IMR-90 (cell line): Measurements from ENCODE around the gene MEGF11. TPM values are rescaled to one million over a fixed set of nuclear protein-coding genes. Genes with fewer than 3 reads are reported as not detected.

Experiments
- ATAC-seq: fragments of 200-7000 bp; cut with Tn5 transposase; 2 replicates; pipeline ENCODE4 v1.9.1; 2020; ENCODE audit warnings: low read depth, mild to moderate bottlenecking, moderate library complexity
- BruUV-seq: library from RNA; stranded (reverse); fragments of 400-500 nt; replicated peaks from 2 replicates; lab custom pipeline; 2021; lab: Mats Ljungman, UMichigan
- CTCF ChIA-PET: fragments of 300-600 bp; formaldehyde crosslinking; extraction: SDS; loops from one replicate; lab custom pipeline; 2021; ENCODE audit warnings: antibody characterized with exemption; lab: Yijun Ruan, JAX
- POLR2A ChIA-PET: fragments of 300-600 bp; sonication (Branson Sonifier 250); formaldehyde crosslinking; loops from one replicate; lab custom pipeline; 2022; ENCODE audit warnings: antibody characterized with exemption; ENCODE audit not compliant: unreplicated experiment; lab: Charles Lee
- DNase-seq: peaks from one replicate; pipeline ENCODE4 v3.0.0; 2013
- H2AFZ ChIP-seq: replicated peaks from 2 replicates; pipeline ENCODE3; 2013; ENCODE audit warnings: low read length, mild to moderate bottlenecking; ENCODE audit not compliant: poor library complexity
- H2AK5ac ChIP-seq: 2 replicates; pipeline ENCODE4 v1.6.1; 2013; ENCODE audit warnings: low read depth, low read length, inconsistent platforms
- H2AK9ac ChIP-seq: replicated peaks from 2 replicates; pipeline ENCODE3; 2013; ENCODE audit warnings: mild to moderate bottlenecking, low read depth, low read length, moderate library complexity; ENCODE audit not compliant: poor library complexity
- H2BK120ac ChIP-seq: 2 replicates; pipeline ENCODE4 v1.6.1; 2013; ENCODE audit warnings: low read depth, low read length, inconsistent platforms
- H2BK15ac ChIP-seq: 3 replicates; pipeline ENCODE4 v1.6.1; 2013; ENCODE audit warnings: low read depth, low read length, inconsistent platforms
- H2BK20ac ChIP-seq: 2 replicates; pipeline ENCODE4 v1.6.1; 2013; ENCODE audit warnings: low read depth, mild to moderate bottlenecking, inconsistent platforms, low read length, moderate library complexity
- H2BK5ac ChIP-seq: 2 replicates; pipeline ENCODE4 v1.6.1; 2013; ENCODE audit warnings: mild to moderate bottlenecking, low read depth, low read length, inconsistent platforms; ENCODE audit not compliant: poor library complexity, severe bottlenecking
- H3K14ac ChIP-seq: replicated peaks from 2 replicates; pipeline ENCODE4 v1.6.1; 2013; ENCODE audit warnings: low read depth, low read length, inconsistent platforms
- H3K18ac ChIP-seq: 2 replicates; pipeline ENCODE4 v1.6.1; 2013; ENCODE audit warnings: low read depth, low read length, control low read depth
- H3K23ac ChIP-seq: 2 replicates; pipeline ENCODE4 v1.6.1; 2013; ENCODE audit warnings: low read depth, low read length, inconsistent platforms
- H3K27ac ChIP-seq: 2 replicates; pipeline ENCODE4 v1.5.1; 2013; ENCODE audit warnings: mild to moderate bottlenecking, control low read depth, low read length; ENCODE audit not compliant: insufficient read depth
- H3K27me3 ChIP-seq: 2 replicates; pipeline ENCODE4 v1.6.1; 2013; ENCODE audit warnings: low read length; ENCODE audit not compliant: control insufficient read depth, insufficient read depth
- H3K36me3 ChIP-seq: 2 replicates; pipeline ENCODE4 v1.6.1; 2013; ENCODE audit warnings: low read length, mixed read lengths; ENCODE audit not compliant: control insufficient read depth, insufficient read depth
- H3K4ac ChIP-seq: 2 replicates; pipeline ENCODE4 v1.6.1; 2013; ENCODE audit warnings: low read depth, low read length, inconsistent platforms
- H3K4me1 ChIP-seq: 2 replicates; pipeline ENCODE4 v1.6.1; 2013; ENCODE audit warnings: low read length, mixed read lengths; ENCODE audit not compliant: control insufficient read depth, insufficient read depth
- H3K4me2 ChIP-seq: 2 replicates; pipeline ENCODE4 v1.6.1; 2013; ENCODE audit warnings: low read depth, mild to moderate bottlenecking, control low read depth, low read length, moderate library complexity
- H3K4me3 ChIP-seq: 2 replicates; pipeline ENCODE4 v1.5.1; 2013; ENCODE audit warnings: low read depth, mild to moderate bottlenecking, control low read depth, low read length, moderate library complexity; ENCODE audit not compliant: insufficient read depth
- H3K56ac ChIP-seq: 2 replicates; pipeline ENCODE4 v1.6.1; 2013; ENCODE audit warnings: low read length, inconsistent platforms; ENCODE audit not compliant: insufficient read depth; ENCODE audit errors: extremely low read depth
- H3K79me1 ChIP-seq, 2 experiments: 2 replicates each; pipeline ENCODE4 v1.6.1; 2013; ENCODE audit warnings: low read length in 2 of 2, inconsistent platforms in 1 of 2, low read depth in 1 of 2
- H3K9ac ChIP-seq: 2 replicates; pipeline ENCODE4 v1.6.1; 2013; ENCODE audit warnings: low read depth, low read length, control low read depth
- H3K9me1 ChIP-seq: 2 replicates; pipeline ENCODE4 v1.6.1; 2013; ENCODE audit warnings: low read length, inconsistent platforms; ENCODE audit not compliant: insufficient read depth
- H3K9me3 ChIP-seq: 2 replicates; pipeline ENCODE4 v1.6.1; 2013; ENCODE audit warnings: low read length; ENCODE audit not compliant: control insufficient read depth, insufficient read depth
- H4K20me1 ChIP-seq: 2 replicates; pipeline ENCODE4 v1.6.1; 2013; ENCODE audit warnings: low read length, inconsistent platforms; ENCODE audit not compliant: insufficient read depth
- H4K5ac ChIP-seq: 2 replicates; pipeline ENCODE4 v1.6.1; 2013; ENCODE audit warnings: mild to moderate bottlenecking, low read depth, low read length, control low read depth
- H4K8ac ChIP-seq, 2 experiments: 2 replicates each; pipeline ENCODE4 v1.6.1; 2013; ENCODE audit warnings: low read depth in 2 of 2, low read length in 2 of 2, control low read depth in 1 of 2, inconsistent platforms in 1 of 2
- H4K91ac ChIP-seq: 2 replicates; pipeline ENCODE4 v1.6.1; 2013; ENCODE audit warnings: low read depth, low read length, inconsistent platforms; ENCODE audit not compliant: insufficient read depth
- BHLHE40 ChIP-seq: fragments of 150-350 bp; IDR thresholded peaks from 2 replicates; pipeline ENCODE4 v1.6.1; 2016; ENCODE audit warnings: mild to moderate bottlenecking, low read depth, low read length
- CEBPB ChIP-seq: IDR thresholded peaks from 2 replicates; pipeline ENCODE4 v1.6.1; 2012; ENCODE audit warnings: low read depth, low read length, improper control_type of control experiment
- CHD1 ChIP-seq: IDR thresholded peaks from 2 replicates; pipeline ENCODE4 v1.6.1; 2012; ENCODE audit warnings: low read depth, low read length, improper control_type of control experiment
- CTCF ChIP-seq: conservative IDR thresholded peaks from 2 replicates; pipeline ENCODE4 v1.5.1; 2012; ENCODE audit warnings: mild to moderate bottlenecking, low read depth, low read length, improper control_type of control experiment
- FOS ChIP-seq: fragments of 150-350 bp; IDR thresholded peaks from 2 replicates; pipeline ENCODE4 v1.6.1; 2016; ENCODE audit warnings: low read depth, low read length
- MAFK ChIP-seq: IDR thresholded peaks from 2 replicates; pipeline ENCODE4 v1.6.1; 2012; ENCODE audit warnings: low read depth, low read length, improper control_type of control experiment
- MAZ ChIP-seq: IDR thresholded peaks from 2 replicates; pipeline ENCODE4 v1.6.1; 2012; ENCODE audit warnings: low read depth, mild to moderate bottlenecking, low read length, improper control_type of control experiment, moderate library complexity, borderline replicate concordance
- MXI1 ChIP-seq: IDR thresholded peaks from 2 replicates; pipeline ENCODE4 v1.6.1; 2012; ENCODE audit warnings: low read depth, mild to moderate bottlenecking, low read length, moderate library complexity, borderline replicate concordance
- NFE2L2 ChIP-seq: fragments of 150-350 bp; IDR thresholded peaks from 2 replicates; pipeline ENCODE4 v1.6.1; 2016; ENCODE audit warnings: low read depth, mild to moderate bottlenecking, low read length
- POLR2A ChIP-seq: IDR thresholded peaks from 2 replicates; pipeline ENCODE4 v1.6.1; 2012; ENCODE audit warnings: mild to moderate bottlenecking, low read depth, low read length
- RAD21 ChIP-seq: IDR thresholded peaks from 2 replicates; pipeline ENCODE4 v1.6.1; 2012; ENCODE audit warnings: low read length, improper control_type of control experiment
- RCOR1 ChIP-seq: IDR thresholded peaks from 2 replicates; pipeline ENCODE4 v1.6.1; 2012; ENCODE audit warnings: mild to moderate bottlenecking, low read length, improper control_type of control experiment; ENCODE audit not compliant: insufficient replicate concordance
- RFX5 ChIP-seq: IDR thresholded peaks from 2 replicates; pipeline ENCODE4 v1.8.0; 2012; ENCODE audit warnings: low read depth, mild to moderate bottlenecking, low read length, moderate library complexity
- SMC3 ChIP-seq: fragments of 150-350 bp; IDR thresholded peaks from 2 replicates; pipeline ENCODE4 v1.6.1; 2016; ENCODE audit warnings: low read depth, mild to moderate bottlenecking, antibody characterized with exemption, low read length, moderate library complexity
- USF2 ChIP-seq: fragments of 150-350 bp; IDR thresholded peaks from 2 replicates; pipeline ENCODE4 v1.6.1; 2017; ENCODE audit warnings: mild to moderate bottlenecking, antibody characterized with exemption, low read length, low read depth
- WGBS, 2 experiments: methylation state at CpG; one replicate each; pipeline versions ENCODE4 v1.1.5 to v1.1.7; 2013; ENCODE audit warnings: missing lambda C conversion rate in 2 of 2; ENCODE audit not compliant: insufficient read length in 1 of 2; ENCODE audit errors: extremely low coverage in 2 of 2; 5-methylcytosine and 5-hydroxymethylcytosine counted together
- dilution Hi-C: fragments of 300-500 bp; cut with HindIII; formaldehyde crosslinking; loops from one replicate; pipeline ENCODE4 v1.14.3; 2018; ENCODE audit warnings: low sequenced_read_pairs; ENCODE audit not compliant: unreplicated experiment
- in situ Hi-C: fragments of 300-500 bp; cut with MboI; formaldehyde crosslinking; loops from 3 replicates; pipeline ENCODE4 v1.14.3; 2019; ENCODE audit warnings: low sequenced_read_pairs, inconsistent platforms, mixed read lengths
- intact Hi-C: fragments of 100-400 bp; cut with micrococcal nuclease; formaldehyde crosslinking; loops from 2 replicates; pipeline ENCODE4 v1.10.0; 2022
- polyA plus RNA-seq, 3 experiments: library from polyadenylated mRNA; depleted of rRNA; stranded (reverse); fragments of >200 nt; gene quantifications; 2 replicates each; pipeline ENCODE4 v1.2.3, GENCODE V29; 2012; ENCODE audit warnings: low replicate concordance in 1 of 3
- total RNA-seq: library from RNA; depleted of rRNA; stranded (reverse); fragments of >200 nt; gene quantifications from 2 replicates; pipeline ENCODE4 v1.2.3, GENCODE V29; 2012
- TF ChIP-seq, protein P1 (sequence below): fragments of 150-350 bp; IDR thresholded peaks from 2 replicates; pipeline ENCODE4 v1.6.1; 2016; ENCODE audit warnings: low read depth, mild to moderate bottlenecking, low read length, moderate library complexity, borderline replicate concordance

Gene MEGF11
- total and polyA plus RNA-seq, 2 of the 4 experiments (the other 2 are of a cell fraction), result not detected

DNA sequence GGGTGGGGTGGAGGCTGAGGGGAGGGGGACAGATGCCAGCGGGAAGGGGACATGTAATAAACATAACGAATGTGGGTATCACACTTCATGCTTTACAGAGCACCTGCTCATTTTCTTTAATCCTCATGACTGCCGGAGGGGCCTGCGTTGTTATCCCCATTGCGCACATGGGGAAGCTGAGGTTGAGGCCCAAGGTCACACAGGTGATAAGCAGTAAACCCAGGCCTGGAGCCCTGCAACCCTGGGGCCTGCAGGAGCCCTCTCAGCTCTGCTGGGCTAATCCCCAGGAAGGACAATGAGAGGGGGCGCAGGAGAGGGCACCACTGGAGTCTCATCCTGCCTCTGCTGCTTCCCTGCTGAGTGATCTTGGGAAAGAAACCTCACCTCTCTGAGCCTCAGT is 64.3 kb downstream of the MEGF11 start:
- no peaks in the 10 kb centered on the region for H3K79me1 ChIP-seq
- H2AK9ac ChIP-seq, result no peak overlapping the region
- dilution Hi-C loops, result no loop called here
- H4K91ac ChIP-seq, result no peak overlapping the region
- H3K4ac ChIP-seq, result no peak overlapping the region
- H3K18ac ChIP-seq, result no peak overlapping the region
- no peak overlapping the region for H2BK5ac ChIP-seq
- peaks cover 41% of the 10 kb centered on the region for H3K27me3 ChIP-seq
- POLR2A ChIA-PET, result no interaction called here
- ATAC-seq, result no peak
- no peak overlapping the region for H2BK20ac ChIP-seq
- no peak overlapping the region for H2BK15ac ChIP-seq
- H3K9me3 ChIP-seq, result no peaks in the 10 kb centered on the region
- no peak overlapping the region for H3K56ac ChIP-seq
- H3K4me1 ChIP-seq, result no peaks in the 10 kb centered on the region
- BruUV-seq, result no TSS peak
- CTCF ChIA-PET, result no interaction called here
- intact Hi-C loops, result no loop called here
- H3K27ac ChIP-seq, result no peak overlapping the region
- no peak overlapping the region for H2AK5ac ChIP-seq
- no peak overlapping the region for H3K9ac ChIP-seq
- no peak overlapping the region for H3K14ac ChIP-seq
- 82% methylated on average over 2 of the region's 6 CpGs; no CpG with 5 or more reads in 1 of the 2 experiments for WGBS, 2 experiments
- no peak overlapping the region for H2BK120ac ChIP-seq
- H3K4me3 ChIP-seq, result no peak overlapping the region
- H3K4me2 ChIP-seq, result no peak overlapping the region
- no peak overlapping the region for H3K23ac ChIP-seq
- no peaks in the 10 kb centered on the region for H3K36me3 ChIP-seq
- no peaks in the 10 kb centered on the region for H3K9me1 ChIP-seq
- DNase-seq, result no peak
- no peak overlapping the region for H4K5ac ChIP-seq
- in situ Hi-C loops, result no loop called here
- no peak overlapping the region for H2AFZ ChIP-seq
- no peak overlapping the region for H4K8ac ChIP-seq
- H4K20me1 ChIP-seq, result no peaks in the 10 kb centered on the region
- no peak for TF ChIP-seq RFX5
- no peak for TF ChIP-seq USF2
- TF ChIP-seq MAFK, result no peak
- TF ChIP-seq SMC3, result no peak
- TF ChIP-seq CTCF, result no peak
- TF ChIP-seq MXI1, result no peak
- TF ChIP-seq, protein P1, sequence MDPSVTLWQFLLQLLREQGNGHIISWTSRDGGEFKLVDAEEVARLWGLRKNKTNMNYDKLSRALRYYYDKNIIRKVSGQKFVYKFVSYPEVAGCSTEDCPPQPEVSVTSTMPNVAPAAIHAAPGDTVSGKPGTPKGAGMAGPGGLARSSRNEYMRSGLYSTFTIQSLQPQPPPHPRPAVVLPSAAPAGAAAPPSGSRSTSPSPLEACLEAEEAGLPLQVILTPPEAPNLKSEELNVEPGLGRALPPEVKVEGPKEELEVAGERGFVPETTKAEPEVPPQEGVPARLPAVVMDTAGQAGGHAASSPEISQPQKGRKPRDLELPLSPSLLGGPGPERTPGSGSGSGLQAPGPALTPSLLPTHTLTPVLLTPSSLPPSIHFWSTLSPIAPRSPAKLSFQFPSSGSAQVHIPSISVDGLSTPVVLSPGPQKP, result no peak
- no peak for TF ChIP-seq CEBPB
- no peak for TF ChIP-seq FOS
- TF ChIP-seq BHLHE40, result no peak
- no peak for TF ChIP-seq NFE2L2
- TF ChIP-seq RCOR1, result no peak
- TF ChIP-seq POLR2A, result no peak
- no peak for TF ChIP-seq MAZ
- no peak for TF ChIP-seq CHD1
- TF ChIP-seq RAD21, result no peak
